Measurements from ENCODE around the gene ADORA1.

The ADORA1 gene

GRCh38 chr1:203158423-203158822 lies 30.9 kb downstream of the ADORA1 start:
- no peak for DNase-seq (ENCODE audit: low read depth, low spot score)
- in situ Hi-C loops (cut with HindIII; ENCODE audit: low sequenced_read_pairs): no loop called here
- H3K4me3 ChIP-seq (ENCODE audit: low read depth, low read length): no peak overlapping the region
- no peak for TF ChIP-seq CTCF (IDR thresholded peaks at IDR 0.05; ENCODE audit: low read depth, low read length)

- TF ChIP-seq CTCF (IDR thresholded peaks at IDR 0.05; ENCODE audit: low read depth, low read length): no peak
- in situ Hi-C loops (cut with HindIII; ENCODE audit: low sequenced_read_pairs): no loop called here
- no peak overlapping the region for H3K4me3 ChIP-seq (ENCODE audit: low read depth, low read length)
- no peak for DNase-seq (ENCODE audit: low read depth, low spot score)
These were observed 31.6 kb downstream of the ADORA1 start for GRCh38 chr1:203158960-203159665.

- DNase-seq (ENCODE audit: low read depth, low spot score): no peak
- H3K4me3 ChIP-seq (ENCODE audit: low read depth, low read length): no peak overlapping the region
- no peak for TF ChIP-seq CTCF (IDR thresholded peaks at IDR 0.05; ENCODE audit: low read depth, low read length)
- in situ Hi-C loops (cut with HindIII; ENCODE audit: low sequenced_read_pairs): no loop called here
These were observed 32.3 kb downstream of the ADORA1 start for GRCh38 chr1:203159844-203160243.

GRCh38 chr1:203161175-203161574 lies 33.6 kb downstream of the ADORA1 start:
- in situ Hi-C loops (cut with HindIII; ENCODE audit: low sequenced_read_pairs): no loop called here
- H3K4me3 ChIP-seq (ENCODE audit: low read depth, low read length): no peak overlapping the region
- DNase-seq (ENCODE audit: low read depth, low spot score): no peak
- no peak for TF ChIP-seq CTCF (IDR thresholded peaks at IDR 0.05; ENCODE audit: low read depth, low read length)

GRCh38 chr1:203161703-203162102 lies 34.2 kb downstream of the ADORA1 start:
- in situ Hi-C loops (cut with HindIII; ENCODE audit: low sequenced_read_pairs): no loop called here
- no peak for DNase-seq (ENCODE audit: low read depth, low spot score)
- no peak for TF ChIP-seq CTCF (IDR thresholded peaks at IDR 0.05; ENCODE audit: low read depth, low read length)
- H3K4me3 ChIP-seq (ENCODE audit: low read depth, low read length): no peak overlapping the region

GRCh38 chr1:203162403-203162802 lies 34.9 kb downstream of the ADORA1 start:
- H3K4me3 ChIP-seq (ENCODE audit: low read depth, low read length): no peak overlapping the region
- TF ChIP-seq CTCF (IDR thresholded peaks at IDR 0.05; ENCODE audit: low read depth, low read length): no peak
- in situ Hi-C loops (cut with HindIII; ENCODE audit: low sequenced_read_pairs): no loop called here
- DNase-seq (ENCODE audit: low read depth, low spot score): no peak

All from astrocyte of the spinal cord (primary cell).